ELR (cell line): ENCODE data around the gene CHRFAM7A.
"Not testable (repeated sequence)": the region's sequence is repeated elsewhere in the genome, so short reads cannot be mapped to it uniquely, and the experiment has no call there.

Source experiments
- DNase-seq: peaks from one replicate; pipeline ENCODE4 v3.0.0-alpha.2; 2015; ENCODE audit warnings: low read depth

CHRFAM7A gene

GRCh38 chr15:30392766-30393663 lies at the start of gene CHRFAM7A:
Gene CHRFAM7A (minus strand): TSS chr15:30393540. CDS start chr15:30383351, 10,189 bp downstream.
- DNase-seq: not testable (repeated sequence)

GRCh38 chr15:30438348-30438747 lies 45.0 kb upstream of the CHRFAM7A start:
- DNase-seq: not testable (repeated sequence)

- DNase-seq: not testable (repeated sequence)
Observed at GRCh38 chr15:30435878-30436277, 42.5 kb upstream of the CHRFAM7A start.

- not testable (repeated sequence) for DNase-seq
Observed at GRCh38 chr15:30420723-30421122, 27.4 kb upstream of the CHRFAM7A start.

GRCh38 chr15:30414160-30414559 lies 20.8 kb upstream of the CHRFAM7A start, which contains the start of gene GOLGA8R:
Gene GOLGA8R (minus strand): TSS chr15:30414260. CDS start chr15:30414162, 98 bp downstream.
- not testable (repeated sequence) for DNase-seq

- DNase-seq: not testable (repeated sequence)
Observed at GRCh38 chr15:30407636-30408035, 14.3 kb upstream of the CHRFAM7A start.

- not testable (repeated sequence) for DNase-seq
Observed at GRCh38 chr15:30398988-30399387, 5.6 kb upstream of the CHRFAM7A start.

GRCh38 chr15:30393664-30393991 lies 288 bp upstream of the CHRFAM7A start:
- DNase-seq: not testable (repeated sequence)

GRCh38 chr15:30386318-30386887 lies 6.9 kb downstream of the CHRFAM7A start:
- not testable (repeated sequence) for DNase-seq

- DNase-seq: not testable (repeated sequence)
Observed at GRCh38 chr15:30377082-30377413, 16.3 kb downstream of the CHRFAM7A start.

GRCh38 chr15:30376375-30377081 lies 16.8 kb downstream of the CHRFAM7A start:
- not testable (repeated sequence) for DNase-seq

- not testable (repeated sequence) for DNase-seq
Observed at GRCh38 chr15:30375872-30376271, 17.5 kb downstream of the CHRFAM7A start.

- DNase-seq: not testable (repeated sequence)
Observed at GRCh38 chr15:30374862-30375261, 18.5 kb downstream of the CHRFAM7A start.

- DNase-seq: not testable (repeated sequence)
Observed at GRCh38 chr15:30368271-30368670, 25.1 kb downstream of the CHRFAM7A start.

GRCh38 chr15:30367246-30367645 lies 26.1 kb downstream of the CHRFAM7A start:
- DNase-seq: not testable (repeated sequence)

GRCh38 chr15:30361404-30361803 lies 31.9 kb downstream of the CHRFAM7A start:
- not testable (repeated sequence) for DNase-seq

GRCh38 chr15:30360990-30361389 lies 32.4 kb downstream of the CHRFAM7A start:
- not testable (repeated sequence) for DNase-seq

GRCh38 chr15:30355043-30355442 lies 38.3 kb downstream of the CHRFAM7A start:
- DNase-seq: not testable (repeated sequence)

- not testable (repeated sequence) for DNase-seq
Observed at GRCh38 chr15:30349803-30350202, 43.5 kb downstream of the CHRFAM7A start.

GRCh38 chr15:30336584-30336983 lies 56.8 kb downstream of the CHRFAM7A start:
- DNase-seq: not testable (repeated sequence)

- not testable (repeated sequence) for DNase-seq
Observed at GRCh38 chr15:30334152-30334551, 59.2 kb downstream of the CHRFAM7A start.

GRCh38 chr15:30326145-30326544 lies 67.2 kb downstream of the CHRFAM7A start:
- not testable (repeated sequence) for DNase-seq
